ENCODE measurements around the gene WNT7A. TPM values are rescaled to one million over a fixed set of nuclear protein-coding genes. Genes with fewer than 3 reads are reported as not detected.

WNT7A gene
- total RNA-seq, 4 donors from 2014 or later = 0.17 TPM; not detected in 3

DNA sequence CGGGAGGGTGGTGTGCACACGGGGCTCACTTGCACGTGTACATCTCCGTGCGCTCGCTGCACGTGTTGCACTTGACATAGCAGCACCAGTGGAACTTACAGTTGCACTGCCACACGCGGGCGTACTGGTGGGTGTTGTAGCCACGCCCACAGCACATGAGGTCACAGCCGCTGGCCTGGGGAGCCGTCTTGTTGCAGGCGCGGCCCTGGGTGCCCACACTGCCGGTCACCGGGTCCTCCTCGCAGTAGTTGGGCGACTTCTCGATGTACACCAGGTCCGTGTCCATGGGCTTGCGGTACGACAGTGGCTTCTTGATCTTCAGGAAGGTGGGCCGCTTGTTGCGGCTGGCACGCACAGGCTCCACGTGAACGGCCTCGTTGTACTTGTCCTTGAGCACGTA, 61.0 kb downstream of the WNT7A start:
- TF ChIP-seq CTCF (IDR thresholded peaks at IDR 0.05; ENCODE audit: low read depth) = no peak

GRCh38 chr3:13815088-13815683, 64.7 kb downstream of the WNT7A start:
- TF ChIP-seq CTCF (IDR thresholded peaks at IDR 0.05; ENCODE audit: low read depth) = no peak

DNA sequence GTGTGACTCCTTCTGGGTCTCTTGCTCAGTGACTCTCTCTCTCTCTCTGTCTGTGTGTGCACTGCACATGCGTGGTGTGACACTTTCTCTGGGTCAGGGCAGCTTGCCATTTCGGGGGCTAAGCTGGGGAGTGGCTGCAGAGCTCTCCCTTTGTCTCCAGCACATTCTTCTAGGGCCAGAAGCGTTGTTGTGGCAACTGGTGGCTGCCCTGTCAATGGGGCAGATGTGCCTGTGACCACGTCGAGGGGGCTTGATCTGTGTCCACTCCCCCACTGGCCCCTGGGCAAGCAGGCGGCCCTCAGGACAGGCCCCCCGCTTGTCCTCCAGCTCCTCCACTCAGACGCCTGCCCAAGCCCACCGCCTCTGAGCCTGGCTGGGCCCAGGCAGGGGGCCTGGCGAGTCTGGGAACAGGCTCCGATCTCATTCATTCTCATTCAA, 67.8 kb downstream of the WNT7A start:
- TF ChIP-seq CTCF (IDR thresholded peaks at IDR 0.05; ENCODE audit: low read depth) = no peak

DNA sequence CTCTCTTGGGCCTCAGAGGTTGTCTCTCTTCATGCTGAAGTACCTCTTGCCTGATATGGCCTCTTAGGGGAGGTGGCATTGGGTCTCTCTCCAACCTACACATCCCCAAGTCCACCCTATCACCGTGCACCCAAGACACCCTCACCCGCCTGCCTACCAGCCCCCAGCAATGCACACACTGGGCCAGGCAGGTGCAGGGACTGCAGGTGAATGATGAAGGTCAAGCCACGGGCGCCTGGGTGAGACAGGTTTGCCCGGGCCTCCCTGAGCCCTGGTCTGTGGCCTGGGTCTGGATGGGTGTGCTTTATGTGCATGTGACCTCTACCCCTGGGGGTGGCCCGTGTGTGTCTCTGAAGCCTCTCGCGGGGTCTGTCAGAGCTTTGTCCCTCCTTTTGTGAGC, 68.3 kb downstream of the WNT7A start:
- TF ChIP-seq CTCF (IDR thresholded peaks at IDR 0.05; ENCODE audit: low read depth) = no peak

DNA sequence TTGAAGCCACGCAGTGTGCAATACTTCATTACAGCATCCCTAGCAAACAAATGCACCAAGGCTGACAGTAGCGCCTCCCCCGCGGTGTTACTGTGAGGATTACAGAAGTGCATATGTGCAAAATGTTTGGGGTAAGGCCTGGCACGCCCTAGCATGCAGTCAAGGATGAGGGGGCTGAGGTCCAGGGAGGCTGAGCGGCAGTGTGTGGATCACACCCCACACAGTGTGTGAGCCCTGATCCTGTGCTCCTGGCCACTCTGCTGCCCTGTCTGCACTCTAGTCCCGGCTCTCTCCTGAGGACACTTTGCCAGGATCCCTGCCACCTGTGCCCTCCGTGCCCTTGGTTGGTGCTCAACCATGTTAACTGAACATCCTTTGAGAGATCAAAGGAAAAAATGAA, 71.3 kb downstream of the WNT7A start:
- no peak for TF ChIP-seq CTCF (IDR thresholded peaks at IDR 0.05; ENCODE audit: low read depth)

DNA sequence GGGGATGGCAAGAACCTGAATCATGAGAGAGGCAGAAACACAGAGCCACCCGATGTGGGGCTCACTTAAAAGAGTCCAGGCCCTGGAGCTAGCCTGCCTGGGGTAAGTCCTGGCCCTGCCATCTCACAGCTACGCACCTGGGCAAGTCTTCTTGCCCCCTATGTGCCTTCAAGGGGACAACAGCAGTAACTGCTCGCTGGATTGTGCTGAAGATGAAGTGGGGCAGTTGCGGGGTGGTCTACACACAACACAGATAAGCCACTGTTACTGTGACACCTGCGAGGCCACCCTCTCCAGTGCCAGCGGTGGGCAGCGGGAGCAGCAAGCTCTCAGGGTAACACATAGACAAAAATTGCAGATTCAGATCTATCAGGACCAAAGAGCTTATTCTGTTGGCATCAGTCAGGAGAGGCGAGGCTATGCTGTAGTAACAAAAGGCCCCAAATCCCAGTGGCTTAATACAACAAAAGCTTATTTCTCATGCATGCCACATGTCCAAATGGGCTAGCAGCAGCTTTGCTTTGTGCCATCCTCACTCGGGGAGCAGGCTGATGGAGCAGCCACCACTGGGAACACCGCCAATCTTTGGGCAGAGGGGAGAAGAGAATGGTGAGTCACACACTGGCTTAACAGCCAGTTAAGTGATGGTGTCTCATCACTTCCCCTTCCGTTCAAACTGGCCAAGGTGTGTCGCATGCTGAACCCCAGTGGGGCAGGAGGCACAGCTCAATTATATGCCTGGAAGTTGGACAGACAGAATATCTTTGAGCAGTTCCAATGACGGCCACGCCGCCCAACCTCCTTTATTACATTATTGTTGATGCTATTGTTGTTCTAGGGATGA, 78.3 kb downstream of the WNT7A start:
- TF ChIP-seq CTCF (IDR thresholded peaks at IDR 0.05; ENCODE audit: low read depth) = no peak

- no peak for TF ChIP-seq CTCF (IDR thresholded peaks at IDR 0.05; ENCODE audit: low read depth)
These were observed 79.8 kb downstream of the WNT7A start for GRCh38 chr3:13800064-13800463.

Measured in subcutaneous adipose tissue (tissue), 4 donors.